ENCODE measurements around the gene LRP5. TPM values are rescaled to one million over a fixed set of nuclear protein-coding genes. Genes with fewer than 3 reads are reported as not detected.

The LRP5 gene
- total and polyA plus RNA-seq, 9 of the 15 experiments (the other 6 are each of a cell fraction or from before 2014, with no cell fraction given): 0.48 to 44.2 (median 13.5) TPM

DNA sequence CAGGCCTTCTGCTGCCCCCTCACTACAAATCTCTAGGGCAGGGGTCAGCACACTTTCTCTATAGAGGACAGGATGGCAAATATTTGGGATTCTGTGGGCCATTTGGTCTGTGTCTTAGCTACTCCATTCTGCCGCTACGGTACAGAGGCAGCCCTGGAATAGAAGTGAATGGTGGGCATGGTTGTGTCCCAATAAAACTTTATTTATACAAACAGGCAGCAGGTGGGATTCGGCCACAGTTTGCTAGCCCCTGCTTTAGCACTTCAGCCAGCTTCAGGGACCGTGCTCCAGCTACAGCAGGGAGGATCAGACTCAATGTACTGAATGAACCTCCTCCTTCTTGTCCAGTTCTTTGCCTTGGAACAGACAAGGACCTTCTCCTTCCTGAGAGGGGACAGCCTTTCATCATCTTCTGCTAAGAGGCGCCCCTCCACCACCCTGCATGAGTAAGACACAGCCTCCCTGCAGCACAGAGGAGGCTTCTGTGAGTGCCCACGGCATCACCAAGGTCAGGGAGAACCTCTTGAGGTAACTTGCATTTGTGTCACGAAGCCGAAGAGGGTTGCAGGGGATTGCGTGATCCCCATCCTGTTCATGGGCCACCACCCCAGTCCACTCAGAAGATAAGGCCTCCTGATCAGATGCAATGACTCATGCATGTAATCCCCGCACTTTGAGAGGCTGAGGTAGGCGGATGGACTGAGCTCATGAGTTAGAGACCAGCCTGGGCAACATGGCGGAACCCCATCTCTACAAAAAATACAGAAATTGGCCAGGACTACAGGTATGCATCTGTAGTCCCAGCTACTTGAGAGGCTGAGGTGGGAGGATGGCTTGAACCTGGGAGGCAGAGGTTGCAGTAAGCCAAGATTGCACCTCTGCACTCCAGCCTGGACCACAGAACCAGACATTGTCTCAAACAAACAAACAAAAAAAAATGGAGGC is 45.2 kb upstream of the LRP5 start (continued):
- TF ChIP-seq KDM2B (CRISPR knock-in tag; IDR thresholded peaks at IDR 0.05) (no peak), SMAD4 (CRISPR knock-in tag; conservative IDR thresholded peaks at IDR 0.05) (peak; percentile 94), SNIP1 (IDR thresholded peaks at IDR 0.05; ENCODE audit: low read depth) (no peak), ELF4 (CRISPR knock-in tag; IDR thresholded peaks at IDR 0.05) (peak; percentile 9; the same call in 1 of the 2 replicates), NR3C1 (CRISPR knock-in tag; IDR thresholded peaks at IDR 0.05) (no peak), ZNF445 (CRISPR knock-in tag; IDR thresholded peaks at IDR 0.05; ENCODE audit: low read depth) (no peak), NFE2L1 (tag; IDR thresholded peaks at IDR 0.05; ENCODE audit: borderline replicate concordance, low read depth) (no peak), SMAD1 (IDR thresholded peaks at IDR 0.05; ENCODE audit: low read depth, low read length, partially characterized antibody) (peak; percentile 28), SRSF3 (IDR thresholded peaks at IDR 0.05; ENCODE audit: insufficient read depth, low read length) (no peak), ZNF239 (CRISPR knock-in tag; IDR thresholded peaks at IDR 0.05) (peak; percentile 82; the same call in 1 of the 2 replicates), RBM15 (IDR thresholded peaks at IDR 0.05; ENCODE audit: insufficient read depth, low read length) (no peak), ZZZ3 (IDR thresholded peaks at IDR 0.05) (no peak)

All from K562 (cell line).